Peyer's patch (tissue), 4 donors: Measurements from ENCODE around the gene RPL22. TPM values are rescaled to one million over a fixed set of nuclear protein-coding genes. Genes with fewer than 3 reads are reported as not detected.

Experiments
- DNase-seq, 3 donors: peaks; one replicate each; pipeline ENCODE4 v3.0.0-alpha.2; 2017 to 2019
- H3K27ac ChIP-seq, 4 donors: fragments of 200-600 bp; sonication (generic); one replicate each; pipeline ENCODE4 v1.5.1; 2016 to 2019
- H3K27me3 ChIP-seq, 2 donors: fragments of 200-600 bp; sonication (generic); one replicate each; pipeline ENCODE4 v1.5.1; 2019
- H3K36me3 ChIP-seq, 3 donors: fragments of 200-600 bp; sonication (generic); one replicate each; pipeline ENCODE4 v1.5.1; 2016 to 2019
- H3K4me1 ChIP-seq, 4 donors: fragments of 200-600 bp; sonication (generic); one replicate each; pipeline ENCODE4 v1.5.1; 2016 to 2019
- H3K4me3 ChIP-seq, 4 donors: fragments of 200-600 bp; sonication (generic); 1 replicate in 3 of 4; 2 replicates in 1 of 4; pipeline ENCODE4 v1.5.1; 2016 to 2019; ENCODE audit warnings: mild to moderate bottlenecking in 1 of 4
- H3K9me3 ChIP-seq, 4 donors: fragments of 200-600 bp; sonication (generic); one replicate each; pipeline ENCODE4 v1.5.1; 2016 to 2019; ENCODE audit warnings: mild to moderate bottlenecking in 1 of 4
- POLR2A ChIP-seq, 2 donors: fragments of 450-650 bp; IDR thresholded peaks; one replicate each; pipeline ENCODE4 v1.5.1; 2017; ENCODE audit warnings: antibody characterized with exemption in 2 of 2, mild to moderate bottlenecking in 2 of 2, moderate library complexity in 2 of 2
- total RNA-seq, 4 donors: library from RNA; depleted of rRNA; stranded (reverse); fragments of >200 nt; gene quantifications; one replicate each; pipeline ENCODE4 v1.1.0, GENCODE V29; 2016
- TF ChIP-seq, protein P1 (sequence below), 6 experiments: fragments of 450-650 bp in 4 of 6; fragments of 200-600 bp in 2 of 6; sonication (generic) in 1 of 6; IDR thresholded peaks; one replicate each; pipeline ENCODE4 v1.5.1; 2017 to 2019; ENCODE audit warnings: antibody characterized with exemption in 6 of 6, mild to moderate bottlenecking in 3 of 6, moderate library complexity in 1 of 6

The RPL22 gene
- total RNA-seq, 4 donors from 2014 or later: 78.1 to 170 (median 99.0) TPM

DNA sequence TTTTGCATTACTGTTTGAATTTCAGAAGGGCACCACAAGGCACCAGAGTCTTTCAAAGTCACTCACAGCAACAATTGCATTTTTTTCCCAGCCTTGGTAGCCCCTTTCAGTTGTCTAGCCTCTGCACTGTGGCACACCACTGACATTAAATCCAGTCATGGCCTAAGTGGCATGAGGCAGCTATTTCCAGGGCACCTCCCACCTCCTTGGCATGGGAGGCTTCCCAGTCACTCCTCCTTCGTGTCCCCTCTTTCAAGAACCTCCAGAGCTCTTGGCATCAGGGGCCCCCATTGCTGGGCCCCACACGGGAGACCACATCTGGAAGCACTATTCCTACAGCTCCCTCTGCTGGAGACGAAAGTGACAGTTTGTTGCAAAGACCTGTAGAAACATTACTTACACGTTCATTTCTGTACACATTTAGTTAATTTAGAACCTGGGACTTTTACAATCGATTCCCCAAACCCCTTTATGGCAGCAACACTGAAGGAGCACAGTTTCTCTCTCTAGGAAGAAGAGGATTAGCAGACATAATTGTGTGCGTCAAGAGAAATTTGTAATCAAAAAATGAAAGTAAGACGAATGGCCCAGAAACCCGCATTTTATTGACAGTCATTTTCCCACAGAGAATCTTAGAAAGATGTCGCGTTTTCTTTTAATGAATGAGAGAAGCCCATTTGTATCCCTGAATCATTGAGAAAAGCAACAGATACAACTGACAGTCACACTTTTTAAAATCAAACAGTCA, 13.6 kb downstream of the RPL22 start:
- peaks cover 0 to 45% (median 0%) of the 10 kb centered on the region in 3 donors for H3K36me3 ChIP-seq
- no peak overlapping the region for H3K27ac ChIP-seq
- peaks cover 0 to under 1% of the 10 kb centered on the region in 2 donors for H3K27me3 ChIP-seq
- H3K4me1 ChIP-seq: peaks cover 0 to 8% (median under 1%) of the 10 kb centered on the region in 4 donors
- no peaks in the 10 kb centered on the region for H3K9me3 ChIP-seq
- no peak for DNase-seq
- H3K4me3 ChIP-seq: no peak overlapping the region
- no peak for TF ChIP-seq POLR2A (IDR thresholded peaks at IDR 0.05)
- TF ChIP-seq, protein P1, sequence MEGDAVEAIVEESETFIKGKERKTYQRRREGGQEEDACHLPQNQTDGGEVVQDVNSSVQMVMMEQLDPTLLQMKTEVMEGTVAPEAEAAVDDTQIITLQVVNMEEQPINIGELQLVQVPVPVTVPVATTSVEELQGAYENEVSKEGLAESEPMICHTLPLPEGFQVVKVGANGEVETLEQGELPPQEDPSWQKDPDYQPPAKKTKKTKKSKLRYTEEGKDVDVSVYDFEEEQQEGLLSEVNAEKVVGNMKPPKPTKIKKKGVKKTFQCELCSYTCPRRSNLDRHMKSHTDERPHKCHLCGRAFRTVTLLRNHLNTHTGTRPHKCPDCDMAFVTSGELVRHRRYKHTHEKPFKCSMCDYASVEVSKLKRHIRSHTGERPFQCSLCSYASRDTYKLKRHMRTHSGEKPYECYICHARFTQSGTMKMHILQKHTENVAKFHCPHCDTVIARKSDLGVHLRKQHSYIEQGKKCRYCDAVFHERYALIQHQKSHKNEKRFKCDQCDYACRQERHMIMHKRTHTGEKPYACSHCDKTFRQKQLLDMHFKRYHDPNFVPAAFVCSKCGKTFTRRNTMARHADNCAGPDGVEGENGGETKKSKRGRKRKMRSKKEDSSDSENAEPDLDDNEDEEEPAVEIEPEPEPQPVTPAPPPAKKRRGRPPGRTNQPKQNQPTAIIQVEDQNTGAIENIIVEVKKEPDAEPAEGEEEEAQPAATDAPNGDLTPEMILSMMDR (IDR thresholded peaks at IDR 0.05): peak in 4 of 6 experiments; percentile 25 to 37 (median 28)

DNA sequence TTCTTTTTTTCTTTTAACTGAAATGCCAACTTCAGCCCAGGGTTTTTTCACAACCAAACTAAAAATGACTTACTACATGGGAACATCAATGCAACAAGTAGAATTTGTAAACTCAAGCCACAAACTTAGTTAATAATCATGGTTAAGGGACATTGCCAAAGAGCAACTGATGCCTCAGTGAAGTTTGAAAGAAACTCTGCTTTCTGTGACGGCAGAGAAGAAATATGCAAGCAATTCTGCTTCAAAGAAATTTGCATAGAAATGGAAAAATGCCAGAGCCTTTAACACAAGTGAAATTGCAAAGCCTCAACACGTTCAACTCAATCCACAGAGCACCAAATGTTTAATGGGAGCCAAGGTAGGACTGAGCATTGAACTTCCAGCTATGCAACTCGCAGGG, 14.2 kb downstream of the RPL22 start:
- Histone ChIP-seq H3K4me3 (no peak overlapping the region), H3K9me3 (no peaks in the 10 kb centered on the region), H3K27ac (no peak overlapping the region), H3K27me3 (peaks cover 0 to 7% of the 10 kb centered on the region in 2 donors), H3K4me1 (peaks cover 0 to 15% (median 3%) of the 10 kb centered on the region in 4 donors), H3K36me3 (peaks cover 0 to 38% (median 0%) of the 10 kb centered on the region in 3 donors)
- DNase-seq: no peak
- TF ChIP-seq, protein P1 (IDR thresholded peaks at IDR 0.05): no peak
- TF ChIP-seq POLR2A (IDR thresholded peaks at IDR 0.05): no peak

DNA sequence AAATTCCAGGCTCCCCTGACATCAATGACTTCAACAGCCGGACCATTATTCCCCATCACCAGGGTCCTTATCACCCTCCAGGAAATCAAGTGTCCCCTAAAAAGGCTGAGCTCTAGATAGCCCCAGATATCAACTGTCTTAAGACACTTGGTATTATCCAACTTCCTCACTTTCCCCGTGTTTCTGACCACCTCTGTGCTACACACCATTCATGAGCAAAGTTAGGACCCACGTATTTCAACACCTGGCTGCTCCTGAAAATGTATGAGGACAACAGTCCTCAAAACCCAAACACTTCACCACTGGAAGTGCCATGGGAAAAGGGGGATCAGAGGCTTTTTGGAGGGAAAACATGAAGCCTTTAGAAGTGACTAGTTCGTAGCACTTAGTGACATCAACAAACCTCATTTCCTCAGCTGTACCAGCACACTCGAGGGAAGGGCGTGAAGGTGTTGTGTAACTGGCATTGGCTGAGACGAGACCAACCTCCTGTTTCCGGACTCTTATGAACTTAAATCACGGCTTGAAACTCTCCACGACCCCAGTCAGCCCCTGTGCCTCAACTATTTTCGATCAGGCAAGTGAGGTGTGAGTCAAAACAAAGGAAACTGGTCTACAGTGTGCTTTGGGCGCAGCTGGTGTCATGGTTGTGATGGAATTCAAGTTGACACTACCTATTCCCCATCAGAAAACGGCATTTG, 15.2 kb downstream of the RPL22 start:
- H3K27me3 ChIP-seq: peaks cover 0 to 12% of the 10 kb centered on the region in 2 donors
- H3K9me3 ChIP-seq: no peaks in the 10 kb centered on the region
- TF ChIP-seq, protein P1 (IDR thresholded peaks at IDR 0.05): no peak
- TF ChIP-seq POLR2A (IDR thresholded peaks at IDR 0.05): no peak
- H3K4me3 ChIP-seq: no peak overlapping the region
- H3K36me3 ChIP-seq: peaks cover 0 to 29% (median 0%) of the 10 kb centered on the region in 3 donors
- no peak overlapping the region for H3K27ac ChIP-seq
- peaks cover 0 to 21% (median 7%) of the 10 kb centered on the region in 4 donors for H3K4me1 ChIP-seq
- no peak for DNase-seq

DNA sequence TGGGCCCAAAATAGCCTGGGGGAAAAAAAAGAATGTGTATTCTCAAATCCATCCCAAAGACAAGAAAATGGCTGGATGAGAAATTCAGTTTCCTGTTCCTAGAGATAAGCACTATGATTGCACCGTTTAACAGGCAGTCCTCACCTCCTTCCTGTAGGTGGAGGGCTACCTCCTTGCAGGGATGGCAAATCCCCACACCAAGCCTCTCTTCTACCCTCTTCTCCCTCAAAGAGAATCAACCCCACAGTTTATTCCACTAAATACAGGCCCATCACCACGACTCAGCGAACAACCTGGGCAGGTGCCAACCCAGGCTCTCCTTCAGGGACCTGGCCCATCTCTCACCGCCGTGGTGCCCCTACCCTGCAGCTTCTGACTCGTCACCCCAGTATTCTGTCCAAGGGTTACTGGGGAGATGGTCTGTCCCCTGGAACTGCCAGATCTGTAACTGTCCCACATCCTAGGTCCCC, 15.8 kb downstream of the RPL22 start:
- Histone ChIP-seq H3K4me1 (peaks cover 0 to 28% (median 8%) of the 10 kb centered on the region in 4 donors), H3K4me3 (no peak overlapping the region), H3K27ac (no peak overlapping the region), H3K9me3 (no peaks in the 10 kb centered on the region), H3K27me3 (peaks cover 0 to 19% of the 10 kb centered on the region in 2 donors), H3K36me3 (peaks cover 0 to 22% (median 0%) of the 10 kb centered on the region in 3 donors)
- TF ChIP-seq, protein P1 (IDR thresholded peaks at IDR 0.05): no peak
- no peak for TF ChIP-seq POLR2A (IDR thresholded peaks at IDR 0.05)
- DNase-seq: no peak

DNA sequence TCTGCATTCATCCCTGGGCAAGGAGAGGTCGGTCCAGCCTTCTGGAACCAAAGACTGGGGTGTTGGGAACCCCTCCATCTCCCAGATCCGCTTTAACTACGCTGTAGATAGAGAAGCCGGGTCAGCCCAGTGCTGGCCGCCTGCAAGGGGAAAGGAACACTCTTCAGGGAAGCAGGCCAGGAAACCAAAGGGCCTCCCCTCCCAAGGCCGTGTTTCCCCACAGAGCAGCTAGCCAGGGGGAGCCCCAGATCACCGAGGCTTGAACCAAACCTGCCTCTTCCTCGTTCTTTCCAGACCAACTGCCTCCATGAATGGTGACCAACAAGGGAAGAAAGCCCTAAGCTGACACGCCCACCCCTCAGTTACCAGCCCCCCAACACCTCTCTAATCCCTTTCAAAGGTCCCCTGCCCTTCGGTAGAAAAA, 18.0 kb downstream of the RPL22 start:
- peaks cover 0 to 33% of the 10 kb centered on the region in 2 donors for H3K27me3 ChIP-seq
- DNase-seq: no peak

More for the DNA sequence above, 18.0 kb downstream of the RPL22 start:
- H3K36me3 ChIP-seq: peaks cover 0 to 8% (median 0%) of the 10 kb centered on the region in 3 donors
- H3K27ac ChIP-seq: no peak overlapping the region
- no peak for TF ChIP-seq POLR2A (IDR thresholded peaks at IDR 0.05)
- TF ChIP-seq, protein P1 (IDR thresholded peaks at IDR 0.05): no peak
- peaks cover 0 to 29% (median 8%) of the 10 kb centered on the region in 4 donors for H3K4me1 ChIP-seq
- no peaks in the 10 kb centered on the region for H3K9me3 ChIP-seq
- no peak overlapping the region for H3K4me3 ChIP-seq
